GM19238 (cell line): Measurements from ENCODE around the gene UNC79.

Experiments used
- DNase-seq: peaks from one replicate; pipeline ENCODE4 v3.0.0; 2011; ENCODE audit warnings: low spot score; ENCODE audit not compliant: insufficient read length

The UNC79 gene

DNA sequence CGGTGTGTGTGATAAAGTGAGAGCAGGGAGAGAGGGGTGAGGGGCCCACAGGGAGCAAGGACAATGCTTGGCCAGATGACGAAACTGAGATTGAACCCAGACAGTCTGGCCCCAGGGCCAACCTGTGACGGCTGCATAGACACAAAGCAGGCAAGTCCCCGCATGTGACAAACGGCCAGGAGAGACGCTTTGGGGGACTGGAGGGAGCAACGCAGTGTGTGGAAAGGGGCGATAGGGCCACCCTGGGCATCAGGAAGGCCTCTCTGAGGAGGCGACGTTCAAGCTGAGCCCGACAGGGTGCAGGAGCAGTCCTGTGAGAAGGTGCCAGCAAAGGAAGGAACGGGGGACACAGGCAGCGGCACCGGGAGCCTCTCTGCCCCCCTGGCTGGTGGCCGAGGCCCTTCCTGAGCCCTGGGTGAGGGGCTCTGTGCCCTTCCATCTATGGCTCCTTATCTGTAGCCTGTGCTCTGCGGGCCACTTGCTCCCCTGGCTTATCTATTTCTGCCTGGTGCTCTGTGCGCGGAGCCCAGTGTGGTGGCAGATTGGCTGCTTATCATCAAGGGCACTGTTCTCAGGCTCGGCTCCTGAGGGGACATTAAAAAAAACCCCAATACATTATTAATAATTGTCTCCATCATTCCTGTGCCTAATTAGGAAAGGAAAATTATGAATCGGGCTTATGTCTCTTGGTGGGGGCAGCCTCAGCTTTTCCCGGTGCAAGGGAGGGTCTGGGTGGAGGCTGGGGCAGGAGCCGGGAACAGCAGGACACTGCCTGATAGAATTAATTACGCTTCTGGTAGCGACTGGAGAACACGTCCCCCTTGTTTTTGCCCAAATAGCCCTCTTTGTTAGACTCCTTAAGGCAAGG lies 317.7 kb downstream of the UNC79 start:
- no peak for DNase-seq

DNA sequence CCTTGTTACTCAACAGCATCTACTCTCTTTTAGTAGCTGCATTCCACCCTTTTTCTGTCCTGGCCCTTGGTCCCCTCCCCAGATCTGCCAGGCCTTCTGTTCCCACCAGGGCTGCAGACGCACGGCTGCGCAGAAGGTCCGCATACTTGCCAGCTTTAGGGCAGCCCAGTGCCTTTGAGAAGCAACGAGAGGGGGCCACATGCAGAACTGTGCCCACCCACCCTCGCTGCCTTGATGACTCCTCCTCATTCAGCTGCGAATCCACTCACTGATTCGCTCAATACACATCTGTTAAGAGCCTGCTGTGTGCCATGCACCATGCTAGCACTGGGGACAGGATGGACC lies 318.3 kb downstream of the UNC79 start:
- DNase-seq = no peak

DNA sequence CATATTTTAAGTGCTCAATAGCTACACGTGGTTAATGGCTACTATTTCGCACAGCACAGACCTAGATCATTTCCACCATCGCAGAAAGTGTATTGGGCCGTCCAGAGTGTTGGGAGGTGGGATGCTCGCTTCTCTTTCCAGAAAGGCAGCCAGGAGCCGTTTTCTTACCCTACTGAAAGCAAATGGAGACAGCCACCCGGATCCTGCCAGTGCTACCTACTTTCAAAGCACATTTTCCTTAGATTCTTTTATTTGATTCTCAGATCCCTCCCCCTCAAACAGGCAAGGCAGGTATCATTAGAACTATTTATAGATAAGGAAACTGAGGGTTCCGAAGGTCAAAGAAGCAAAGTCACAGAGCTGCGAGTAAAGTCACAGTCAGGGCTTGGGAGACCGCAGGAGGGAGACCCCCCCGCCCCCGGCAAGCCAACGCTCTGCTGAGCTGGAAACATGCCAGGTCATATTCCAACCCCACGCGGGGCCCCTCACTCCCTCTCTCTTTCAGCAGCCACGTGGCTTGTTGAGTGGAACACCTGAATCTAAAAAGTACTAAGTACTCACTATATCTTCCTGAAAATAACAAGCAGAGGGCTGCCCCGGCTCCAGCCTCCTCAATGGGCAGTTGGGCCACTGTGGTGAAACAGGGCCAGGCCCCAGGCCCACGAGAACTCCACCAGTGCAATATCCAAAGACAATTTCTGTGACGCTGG lies 321.4 kb downstream of the UNC79 start:
- DNase-seq = no peak

DNA sequence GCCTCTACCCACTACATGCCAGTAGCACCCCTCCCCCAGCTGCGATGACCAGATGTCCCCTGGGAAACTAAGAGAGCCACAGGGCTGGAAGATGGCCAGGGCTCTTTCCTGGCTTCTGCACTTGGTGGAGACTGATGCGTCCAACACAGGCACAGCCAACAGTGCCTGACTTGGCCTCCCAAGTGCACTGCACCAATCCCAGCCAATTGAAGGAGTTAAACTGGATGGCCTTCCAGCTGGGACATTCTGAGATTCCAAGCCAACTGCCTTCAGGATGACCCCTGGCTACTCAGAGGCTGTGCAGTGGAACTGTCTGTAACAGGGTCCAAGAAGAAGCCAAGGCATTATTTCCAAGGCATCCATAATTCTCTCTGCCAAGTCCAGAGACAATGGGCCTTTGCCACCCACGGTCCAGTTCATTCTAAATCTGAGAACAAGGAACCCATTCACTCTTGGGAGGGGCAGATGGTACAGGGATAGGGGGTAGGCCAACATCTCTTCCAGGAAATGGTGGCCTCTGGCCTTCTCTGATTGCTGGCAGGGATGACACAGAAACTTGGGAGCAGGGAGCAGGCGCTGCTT lies 322.3 kb downstream of the UNC79 start:
- no peak for DNase-seq

DNA sequence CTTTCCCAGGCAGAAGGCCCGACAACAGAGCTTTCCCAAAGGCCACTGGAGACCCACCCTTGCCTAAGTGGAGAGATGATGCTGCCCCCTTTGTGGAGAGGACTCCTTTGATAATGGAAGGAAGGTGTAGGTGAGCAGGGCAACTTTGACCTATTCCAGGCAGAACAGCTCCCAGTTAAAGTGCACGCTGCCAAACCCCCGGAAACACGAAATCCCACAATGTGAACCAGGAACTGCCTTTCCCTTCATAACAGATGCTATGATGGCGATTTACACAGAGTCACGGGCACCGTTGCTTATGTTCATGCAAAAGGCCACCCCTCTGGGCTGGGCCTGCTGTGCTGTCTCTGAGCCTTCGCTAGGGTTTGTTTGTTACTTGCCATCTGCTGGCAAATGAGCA lies 322.9 kb downstream of the UNC79 start:
- DNase-seq = no peak

DNA sequence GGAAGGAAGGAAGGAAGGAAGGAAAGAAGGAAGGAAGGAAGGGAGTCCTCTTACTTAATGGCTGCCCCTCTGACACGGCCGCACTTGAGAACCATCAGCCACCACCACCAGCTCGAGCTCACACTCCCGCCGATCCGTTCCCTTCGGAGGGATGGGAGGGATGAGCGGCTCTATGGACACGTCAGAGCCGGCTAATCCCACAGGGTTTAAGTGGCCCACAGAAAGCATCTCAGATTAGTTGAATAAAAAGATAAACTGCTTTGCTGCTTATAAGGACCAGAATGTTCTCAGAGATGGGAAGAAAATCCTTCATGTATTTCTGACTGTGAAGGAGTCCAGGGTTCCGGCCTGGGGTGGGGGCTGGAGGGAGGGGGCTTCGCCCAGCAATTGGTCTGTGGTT lies 326.5 kb downstream of the UNC79 start:
- no peak for DNase-seq
